ENCODE results near the gene BARX2. TPM values are rescaled to one million over a fixed set of nuclear protein-coding genes. Genes with fewer than 3 reads are reported as not detected.

BARX2 gene
- total and polyA plus RNA-seq, 7 donors: 1.8 to 6.0 TPM; not detected in 5

GRCh38 chr11:129352676-129353075 lies 23.0 kb upstream of the BARX2 start:
- ATAC-seq (peak in 2 of 4 donors; percentile 32 to 59), DNase-seq (no peak)
- Histone ChIP-seq H3K4me1 (no peaks in the 10 kb centered on the region), H3K27me3 (ENCODE audit: insufficient read depth in 3 of 3, low read length in 2 of 3) (no peaks in the 10 kb centered on the region), H3K36me3 (ENCODE audit: insufficient read depth in 1 of 2, low read depth in 1 of 2) (no peaks in the 10 kb centered on the region), H3K9me3 (no peaks in the 10 kb centered on the region), H3K4me3 (no peak overlapping the region), H3K27ac (no peak overlapping the region)
- 21 to 37% (median 31%) methylated on average over 3 of the region's 3 CpGs for WGBS, 3 donors
- TF ChIP-seq, protein P1, sequence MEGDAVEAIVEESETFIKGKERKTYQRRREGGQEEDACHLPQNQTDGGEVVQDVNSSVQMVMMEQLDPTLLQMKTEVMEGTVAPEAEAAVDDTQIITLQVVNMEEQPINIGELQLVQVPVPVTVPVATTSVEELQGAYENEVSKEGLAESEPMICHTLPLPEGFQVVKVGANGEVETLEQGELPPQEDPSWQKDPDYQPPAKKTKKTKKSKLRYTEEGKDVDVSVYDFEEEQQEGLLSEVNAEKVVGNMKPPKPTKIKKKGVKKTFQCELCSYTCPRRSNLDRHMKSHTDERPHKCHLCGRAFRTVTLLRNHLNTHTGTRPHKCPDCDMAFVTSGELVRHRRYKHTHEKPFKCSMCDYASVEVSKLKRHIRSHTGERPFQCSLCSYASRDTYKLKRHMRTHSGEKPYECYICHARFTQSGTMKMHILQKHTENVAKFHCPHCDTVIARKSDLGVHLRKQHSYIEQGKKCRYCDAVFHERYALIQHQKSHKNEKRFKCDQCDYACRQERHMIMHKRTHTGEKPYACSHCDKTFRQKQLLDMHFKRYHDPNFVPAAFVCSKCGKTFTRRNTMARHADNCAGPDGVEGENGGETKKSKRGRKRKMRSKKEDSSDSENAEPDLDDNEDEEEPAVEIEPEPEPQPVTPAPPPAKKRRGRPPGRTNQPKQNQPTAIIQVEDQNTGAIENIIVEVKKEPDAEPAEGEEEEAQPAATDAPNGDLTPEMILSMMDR (IDR thresholded peaks at IDR 0.05): no peak
- intact Hi-C loops (cut with DNase I): no loop called here

DNA sequence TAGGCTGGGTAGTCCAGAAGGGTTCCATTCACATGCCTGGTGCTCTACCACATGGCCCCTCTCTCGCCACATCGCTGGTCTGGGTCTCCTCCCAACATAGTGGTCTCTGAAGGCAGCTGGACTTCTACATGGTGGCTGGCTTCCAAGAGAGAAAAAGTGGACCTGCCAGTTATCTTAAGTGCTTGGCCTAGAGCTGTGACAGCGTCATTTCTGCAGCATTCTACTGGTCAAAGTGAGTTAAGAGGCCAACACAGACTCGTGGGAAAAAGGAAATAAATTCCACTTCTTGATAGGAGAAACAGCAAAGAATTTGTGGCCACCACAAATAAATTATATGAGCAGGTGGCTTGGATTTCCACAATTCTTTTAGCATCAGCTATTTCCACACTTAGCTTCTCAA lies 21.0 kb upstream of the BARX2 start:
- Histone ChIP-seq H3K27ac (no peak overlapping the region), H3K4me3 (no peak overlapping the region), H3K27me3 (ENCODE audit: insufficient read depth in 3 of 3, low read length in 2 of 3) (no peaks in the 10 kb centered on the region), H3K9me3 (no peaks in the 10 kb centered on the region), H3K4me1 (no peaks in the 10 kb centered on the region), H3K36me3 (ENCODE audit: insufficient read depth in 1 of 2, low read depth in 1 of 2) (no peaks in the 10 kb centered on the region)
- ATAC-seq (no peak), DNase-seq (no peak)
- intact Hi-C loops (cut with DNase I): no loop called here
- WGBS, 3 donors: 56 to 62% (median 59%) methylated on average over 4 of the region's 4 CpGs
- TF ChIP-seq, protein P1 (IDR thresholded peaks at IDR 0.05): no peak

DNA sequence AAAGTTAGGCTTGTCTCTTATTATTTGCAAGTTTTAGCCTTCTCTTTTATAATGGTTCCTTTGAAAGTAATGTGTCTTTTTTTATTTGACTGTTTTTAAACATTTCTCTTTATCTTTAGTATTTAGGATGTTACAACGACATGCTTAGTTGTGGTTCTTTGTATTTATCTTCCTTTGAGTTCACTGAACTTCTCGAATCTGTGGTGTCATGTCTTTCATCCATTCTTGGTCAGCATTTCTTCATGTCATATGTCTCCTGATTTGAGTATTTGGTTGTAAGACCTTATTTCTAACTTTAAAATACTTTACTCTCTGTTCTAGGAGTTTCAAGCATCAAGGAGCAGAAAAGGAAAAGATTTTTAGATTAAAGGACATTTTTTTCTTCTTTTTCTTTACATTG lies 15.9 kb upstream of the BARX2 start:
- H3K4me3 ChIP-seq: no peak overlapping the region
- no peak overlapping the region for H3K27ac ChIP-seq
- H3K27me3 ChIP-seq (ENCODE audit: insufficient read depth in 3 of 3, low read length in 2 of 3): peaks cover 0 to 13% (median 2%) of the 10 kb centered on the region in 3 donors
- intact Hi-C loops (cut with DNase I): loop anchor here in 1 of 2 donors (10.0 kb wide), 1 partner anchor 385 kb away; no protein-coding TSS in a partner anchor
- no peaks in the 10 kb centered on the region for H3K9me3 ChIP-seq
- H3K36me3 ChIP-seq (ENCODE audit: insufficient read depth in 1 of 2, low read depth in 1 of 2): no peaks in the 10 kb centered on the region
- TF ChIP-seq, protein P1 (IDR thresholded peaks at IDR 0.05): no peak
- DNase-seq: no peak
- H3K4me1 ChIP-seq: no peaks in the 10 kb centered on the region
- no peak for ATAC-seq
- WGBS, 3 donors: 73 to 75% (median 75%) methylated on average over 2 of the region's 2 CpGs

DNA sequence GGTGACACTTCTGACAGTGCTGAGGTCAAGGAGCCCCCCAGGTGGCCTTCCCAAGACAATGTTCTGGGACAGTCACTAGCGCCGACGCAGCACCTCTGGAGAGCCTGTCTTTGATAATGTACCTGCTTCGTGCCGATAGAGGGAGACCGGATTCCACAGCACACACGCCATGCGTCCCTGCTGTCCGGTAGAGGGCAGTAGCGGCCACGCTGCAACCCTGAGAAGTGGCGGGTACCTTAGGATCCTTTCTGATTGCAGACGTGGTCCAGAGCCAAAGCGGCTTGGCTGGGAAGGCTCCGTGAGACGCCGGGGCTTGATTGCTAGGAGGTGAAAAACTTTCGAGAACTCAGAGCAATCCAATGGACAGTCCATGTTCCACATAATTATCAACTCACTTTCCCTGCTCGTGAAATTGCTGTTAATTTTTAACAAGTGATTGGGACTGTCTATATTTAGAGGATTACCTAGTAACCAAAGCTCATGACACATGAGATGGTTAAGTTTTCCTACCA lies 11.4 kb upstream of the BARX2 start:
- 1 to 3% (median 2%) methylated on average over 19 of the region's 19 CpGs for WGBS, 3 donors
- ATAC-seq (peak; percentile 88 to 99 (median 93)), DNase-seq (peak; percentile 82 to 84)
- intact Hi-C loops (cut with DNase I): loop anchor here (1.0 to 10.0 kb wide), 2 partner anchors 381 to 388 kb away; no protein-coding TSS in a partner anchor
- H3K27ac ChIP-seq: no peak overlapping the region
- H3K27me3 ChIP-seq (ENCODE audit: insufficient read depth in 3 of 3, low read length in 2 of 3): peaks cover 2 to 50% (median 11%) of the 10 kb centered on the region in 3 donors
- no peaks in the 10 kb centered on the region for H3K36me3 ChIP-seq (ENCODE audit: insufficient read depth in 1 of 2, low read depth in 1 of 2)
- no peaks in the 10 kb centered on the region for H3K9me3 ChIP-seq
- TF ChIP-seq, protein P1 (IDR thresholded peaks at IDR 0.05): peak; percentile 87
- peak overlapping the region; percentile 35 for H3K4me3 ChIP-seq
- no peaks in the 10 kb centered on the region for H3K4me1 ChIP-seq

DNA sequence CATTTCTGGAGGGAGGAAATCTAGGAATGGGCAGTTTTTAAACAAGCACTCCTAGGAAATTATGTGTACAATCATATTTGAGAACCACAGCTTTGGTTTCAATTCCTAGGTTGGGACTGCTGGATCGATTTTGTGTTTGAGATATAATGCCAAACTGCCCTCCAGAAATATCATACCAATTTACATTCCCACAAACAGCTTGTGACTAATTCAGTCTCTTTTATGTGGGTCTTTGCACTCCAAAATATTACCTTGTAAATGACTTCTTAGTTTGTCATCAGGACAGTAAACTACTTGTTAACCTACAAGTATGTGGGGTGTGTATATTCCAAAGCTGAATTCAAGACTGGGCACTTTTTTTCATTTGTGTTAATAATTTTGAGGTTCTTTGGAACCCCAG lies 9.8 kb upstream of the BARX2 start:
- intact Hi-C loops (cut with DNase I): loop anchor here in 1 of 2 donors (10.0 kb wide), 1 partner anchor 379 kb away; no protein-coding TSS in a partner anchor

More for the DNA sequence above, 9.8 kb upstream of the BARX2 start:
- DNase-seq: no peak
- TF ChIP-seq, protein P1 (IDR thresholded peaks at IDR 0.05): no peak
- Histone ChIP-seq H3K36me3 (ENCODE audit: insufficient read depth in 1 of 2, low read depth in 1 of 2) (no peaks in the 10 kb centered on the region), H3K4me1 (no peaks in the 10 kb centered on the region), H3K9me3 (no peaks in the 10 kb centered on the region), H3K27me3 (ENCODE audit: insufficient read depth in 3 of 3, low read length in 2 of 3) (peaks cover 4 to 65% (median 11%) of the 10 kb centered on the region in 3 donors), H3K4me3 (no peak overlapping the region), H3K27ac (no peak overlapping the region)
- WGBS, 3 donors: 53 to 60% (median 59%) methylated on average over 1 of the region's 1 CpG
- ATAC-seq: no peak

Data from psoas muscle (tissue), 8 donors.